ENCODE results near the gene CCND2.
A peak's percentile ranks its signal among the peaks of the same experiment; 100 is the strongest.

CCND2 gene

GRCh38 chr12:4289231-4289878 is 15.8 kb downstream of the CCND2 start:
- DNase-seq = peak in 8 of 56 donors; percentile 16 to 57 (median 28)

DNA sequence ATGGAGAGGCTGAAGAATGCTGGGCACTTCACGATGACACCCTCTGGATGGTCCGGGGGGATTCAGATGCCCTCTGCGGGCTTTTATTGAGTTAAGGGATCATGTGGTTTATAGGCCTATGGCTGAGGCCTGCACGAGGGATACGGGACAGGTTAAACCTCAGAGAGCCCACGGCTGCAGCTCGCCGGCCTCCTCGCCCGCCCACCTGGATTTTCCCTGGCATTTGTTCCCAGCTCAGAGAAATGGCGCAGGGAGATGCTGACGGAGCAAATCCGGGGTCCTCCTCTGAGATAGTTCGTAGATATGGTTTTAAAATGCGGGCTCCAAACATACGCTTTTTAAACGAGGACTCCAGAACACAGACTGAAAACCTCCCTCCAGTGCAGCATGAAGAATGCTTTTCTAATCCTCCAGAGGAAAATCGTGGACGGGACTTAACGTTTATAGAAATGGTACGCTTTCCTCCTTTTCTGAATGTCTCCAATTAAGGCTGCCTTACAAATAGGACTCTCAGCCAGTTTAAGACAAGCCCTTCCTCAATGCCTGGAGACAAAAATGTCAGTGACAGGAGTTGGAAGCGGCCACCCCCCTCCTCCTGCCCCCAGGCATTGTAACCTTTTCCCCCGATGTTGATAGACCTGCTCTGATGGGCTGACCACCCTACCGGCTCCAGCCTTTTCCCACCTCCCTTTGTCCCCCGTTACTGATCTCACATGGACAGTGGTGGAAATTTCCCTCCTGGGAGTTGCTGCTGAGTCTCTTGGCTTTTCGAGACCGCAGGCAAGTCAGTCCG is 16.6 kb downstream of the CCND2 start:
- no peak for DNase-seq

DNA sequence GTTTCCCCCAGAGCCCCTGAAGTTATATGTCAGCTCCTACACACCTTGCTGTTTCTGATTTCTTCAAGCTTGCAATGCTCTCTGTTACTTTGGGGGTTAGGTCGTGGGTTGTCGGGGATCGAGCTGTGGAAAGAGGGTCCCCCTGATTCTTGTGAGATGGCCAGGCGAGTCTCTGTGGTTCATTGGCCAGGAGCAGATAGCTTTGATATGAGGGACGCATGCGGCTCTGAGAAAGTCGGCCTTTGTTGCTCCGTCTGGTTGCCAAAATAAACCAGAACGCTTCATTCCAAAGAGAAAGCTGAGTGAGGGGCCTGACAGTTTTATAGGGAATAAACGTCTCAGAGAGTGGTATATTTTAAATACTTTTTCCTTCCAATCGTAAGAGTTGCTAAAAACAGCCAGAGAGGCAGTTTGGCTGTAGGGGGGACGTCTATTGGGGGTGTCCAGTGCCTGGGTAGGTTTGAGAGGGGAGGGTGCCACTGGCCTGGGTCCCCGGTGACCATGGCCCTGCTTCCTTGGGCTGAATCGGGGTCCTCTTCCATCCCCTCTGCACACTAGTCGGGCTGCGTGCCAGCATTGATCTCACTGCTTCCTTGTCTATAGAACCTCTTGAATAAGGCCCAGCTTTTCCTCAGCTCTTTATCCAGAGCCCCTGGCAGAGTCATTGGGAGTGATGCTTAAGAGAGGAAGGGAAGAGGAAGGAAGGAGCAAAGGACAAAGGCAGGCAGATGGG is 18.9 kb downstream of the CCND2 start:
- no peak for DNase-seq

- DNase-seq = peak in 1 of 56 donors; percentile 52
Measured at GRCh38 chr12:4293299-4293965, 19.9 kb downstream of the CCND2 start.

- peak in 16 of 56 donors; percentile 24 to 71 (median 44) for DNase-seq
Measured at GRCh38 chr12:4293966-4294505, 20.5 kb downstream of the CCND2 start.

- DNase-seq = no peak
Measured at GRCh38 chr12:4296751-4297150, 23.2 kb downstream of the CCND2 start.

DNA sequence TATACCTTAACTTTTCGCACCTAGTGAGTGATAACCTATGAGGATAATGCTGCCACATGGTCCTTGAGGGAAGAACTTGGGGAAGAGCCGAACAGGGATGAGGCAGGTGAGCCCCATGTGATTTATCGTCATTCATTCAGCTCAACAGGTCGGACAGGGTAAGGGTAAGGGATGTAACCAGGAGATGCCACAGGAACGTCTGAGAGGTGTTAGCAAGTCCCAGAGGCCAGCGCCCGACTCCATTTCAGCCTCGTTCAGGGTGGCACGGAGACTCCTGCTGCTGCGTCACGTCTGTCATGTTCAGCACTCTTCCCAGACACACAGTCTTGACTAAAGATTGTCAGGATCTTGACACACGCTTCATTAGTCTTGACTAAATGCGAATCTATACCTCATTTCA is 24.1 kb downstream of the CCND2 start:
- DNase-seq = no peak

DNA sequence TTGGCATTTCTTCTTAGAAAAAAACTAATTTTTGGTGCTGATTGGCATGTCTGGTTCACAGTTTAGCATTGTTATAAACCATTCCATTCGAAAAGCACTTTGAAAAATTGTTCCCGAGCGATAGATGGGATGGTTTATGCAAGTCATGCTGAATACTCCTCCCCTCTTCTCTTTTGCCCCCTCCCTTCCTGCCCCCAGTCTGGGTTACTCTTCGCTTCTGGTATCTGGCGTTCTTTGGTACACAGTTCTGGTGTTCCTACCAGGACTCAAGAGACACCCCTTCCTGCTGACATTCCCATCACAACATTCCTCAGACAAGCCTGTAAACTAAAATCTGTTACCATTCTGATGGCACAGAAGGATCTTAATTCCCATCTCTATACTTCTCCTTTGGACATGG is 27.3 kb downstream of the CCND2 start:
- DNase-seq = no peak

DNA sequence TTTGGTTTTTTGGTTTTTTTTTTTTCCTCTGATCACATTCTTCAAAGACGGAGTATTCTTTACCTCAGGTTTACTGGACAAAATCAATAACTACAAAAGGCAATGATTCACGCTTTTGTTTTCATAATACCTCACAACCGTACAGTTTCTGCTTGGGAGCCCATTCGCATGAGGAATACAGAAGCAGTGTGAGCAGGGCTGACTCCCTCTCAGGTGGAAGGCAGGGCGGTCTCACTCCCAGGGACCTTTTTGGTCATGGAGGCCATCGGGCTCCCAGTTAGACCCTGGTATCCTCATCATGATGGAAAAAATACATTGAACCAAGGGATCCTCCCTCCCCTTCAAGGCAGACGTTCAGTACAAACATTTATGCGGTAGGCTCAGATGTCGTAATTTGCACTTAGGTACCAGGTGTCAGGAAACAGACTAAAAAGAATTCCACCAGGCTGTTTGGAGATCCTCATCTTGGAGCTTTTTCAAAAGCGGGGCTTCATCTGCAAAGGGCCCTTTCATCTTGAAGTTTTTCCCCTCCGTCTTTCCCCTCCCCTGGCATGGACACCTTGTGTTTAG is 28.5 kb downstream of the CCND2 start:
- no peak for DNase-seq

GRCh38 chr12:4302881-4303280 is 29.3 kb downstream of the CCND2 start:
- DNase-seq = no peak

DNA sequence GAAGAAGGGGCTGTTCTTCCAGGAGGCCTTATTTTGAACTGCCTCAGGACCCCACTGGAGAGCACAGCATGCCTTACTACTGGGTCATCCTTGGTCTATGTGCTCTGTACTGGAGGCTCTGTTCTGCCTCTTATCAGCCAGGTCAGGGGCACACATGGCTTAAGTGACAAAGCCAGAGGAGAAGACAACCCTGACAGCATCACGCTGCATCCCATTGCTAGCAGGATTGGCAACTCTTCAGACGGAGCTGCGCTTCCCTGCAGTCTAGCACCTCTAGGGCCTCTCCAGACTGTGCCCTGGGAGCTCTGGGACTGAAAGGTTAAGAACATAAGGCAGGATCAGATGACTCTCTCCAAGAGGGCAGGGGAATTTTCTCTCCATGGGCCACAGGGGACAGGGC is 30.2 kb downstream of the CCND2 start:
- no peak for DNase-seq

DNA sequence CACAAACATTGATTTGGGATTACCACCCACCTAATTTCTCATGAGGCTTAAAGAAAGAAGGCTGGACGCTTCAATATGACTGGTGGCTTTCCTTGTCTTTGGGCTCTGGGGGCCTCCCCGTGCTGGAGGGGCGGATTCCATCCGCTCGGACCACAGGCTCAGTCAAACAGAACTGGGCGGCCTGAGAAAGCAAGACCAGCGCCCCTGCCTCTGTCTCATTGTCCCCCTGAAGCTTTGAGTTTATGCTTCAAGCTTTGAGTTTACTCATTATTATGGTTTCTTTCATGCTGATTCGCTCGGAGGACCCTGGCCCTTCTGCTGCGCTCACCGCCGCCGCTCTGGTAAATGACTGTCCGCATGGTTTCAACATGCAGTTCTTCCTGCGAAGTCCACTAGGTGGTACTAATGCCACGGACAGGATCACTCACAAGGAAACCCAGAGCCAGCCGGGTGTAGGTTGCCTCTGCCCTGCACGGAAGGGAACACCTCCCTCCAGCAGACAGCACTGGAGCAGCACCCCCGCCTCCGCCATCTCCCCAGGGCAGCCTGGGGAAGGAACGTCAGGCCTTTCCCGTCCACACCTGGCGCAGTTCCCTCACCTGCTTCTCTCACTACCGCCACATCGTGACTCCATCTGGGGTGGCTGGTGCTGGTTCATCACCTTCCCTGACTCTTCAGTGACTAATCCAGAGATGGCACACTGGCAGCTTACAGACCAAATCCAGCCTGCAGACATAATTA is 34.2 kb downstream of the CCND2 start:
- peak in 33 of 56 donors; percentile 15 to 74 (median 42) for DNase-seq

DNA sequence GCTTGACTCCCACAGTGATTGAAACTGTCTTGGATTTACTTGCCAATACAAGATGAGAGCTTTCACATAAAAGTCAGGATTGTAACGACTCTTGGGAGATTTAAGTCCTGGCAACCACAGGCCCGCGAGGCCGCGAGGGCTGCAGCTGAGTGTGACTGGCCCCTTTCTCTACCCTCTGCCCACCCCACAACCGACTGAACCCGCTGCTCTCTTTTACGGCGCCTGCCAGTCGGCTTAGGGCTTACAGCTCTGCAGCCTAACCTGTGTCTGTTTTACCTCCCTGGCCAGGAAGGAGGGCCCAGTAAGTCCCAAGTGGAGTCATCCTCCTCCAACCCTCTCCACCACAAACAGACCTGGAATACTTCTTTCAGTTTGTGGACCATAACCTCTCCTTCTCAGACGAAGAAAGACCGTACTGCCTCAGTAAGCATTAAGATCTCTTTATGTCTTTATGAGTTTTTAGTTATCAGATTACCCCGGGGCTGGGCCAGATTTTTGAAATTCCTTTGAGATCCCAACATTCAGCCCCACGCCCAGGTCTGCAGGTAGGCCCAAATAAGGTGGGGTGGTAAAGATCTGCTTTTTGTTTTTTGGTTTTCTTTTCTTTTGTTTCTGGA is 34.9 kb downstream of the CCND2 start:
- no peak for DNase-seq

GRCh38 chr12:4311776-4312175 is 38.2 kb downstream of the CCND2 start:
- DNase-seq = no peak

- no peak for DNase-seq
Measured at GRCh38 chr12:4312251-4312650, 38.7 kb downstream of the CCND2 start.

DNA sequence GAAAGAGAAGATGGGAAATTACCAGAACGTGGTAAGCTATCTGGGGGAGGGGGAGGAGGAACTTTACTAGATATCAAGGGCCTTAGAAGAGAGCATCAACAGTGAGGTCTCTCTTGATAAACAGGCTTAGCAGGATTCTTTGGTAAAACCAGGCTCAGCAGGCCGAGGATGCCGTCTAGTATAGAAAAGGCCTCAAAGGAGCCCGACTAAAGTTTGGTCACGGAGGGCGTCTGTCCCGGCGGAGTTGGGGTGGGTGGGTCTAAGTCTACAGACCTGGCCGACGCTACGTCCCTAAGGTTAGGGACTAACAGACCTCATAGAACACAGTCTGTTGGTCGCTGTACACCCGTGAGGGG is 46.9 kb downstream of the CCND2 start:
- no peak for DNase-seq

GRCh38 chr12:4320853-4321701 is 47.5 kb downstream of the CCND2 start, which contains the start of gene TIGAR:
TSS of gene TIGAR (plus strand) at chr12:4321213. CDS start at chr12:4321272, 59 bp downstream.
- DNase-seq = peak; percentile 42 to 96 (median 88)

- no peak for DNase-seq
Measured at GRCh38 chr12:4322726-4323125, 49.2 kb downstream of the CCND2 start.

All from amygdala (tissue), 56 donors.